ENCODE data around the gene LIPC. TPM values are rescaled to one million over a fixed set of nuclear protein-coding genes. Genes with fewer than 3 reads are reported as not detected.
A peak's percentile ranks its signal among the peaks of the same experiment; 100 is the strongest.

The LIPC gene
- polyA plus RNA-seq, 3 donors = 0.37 TPM; not detected in 2

GRCh38 chr15:58556028-58556361 lies 124.2 kb downstream of the LIPC start:
- no peak overlapping the region for H3K9ac ChIP-seq (ENCODE audit: insufficient read depth, low read length, poor library complexity, severe bottlenecking)
- no CpG with 5 or more reads among the region's 2 CpGs for WGBS (ENCODE audit: insufficient coverage)
- H3K79me2 ChIP-seq (ENCODE audit: insufficient read depth, low read length) = no peaks in the 10 kb centered on the region
- Mint-ChIP-seq H3K9me3 (peaks cover 0 to 2% (median 0%) of the 10 kb centered on the region in 7 donors), H3K27me3 (ENCODE audit: low read depth in 3 of 3) (peaks cover 1 to 10% (median 2%) of the 10 kb centered on the region in 3 donors), H3K4me3 (no peak overlapping the region), H3K27ac (no peak overlapping the region), H3K36me3 (no peaks in the 10 kb centered on the region), H3K4me1 (peaks cover 19% of the 10 kb centered on the region)
- peak overlapping the region; percentile 12 for H2AFZ ChIP-seq (ENCODE audit: insufficient read depth, low read depth, low read length, poor library complexity, severe bottlenecking)
- no peaks in the 10 kb centered on the region for H3K27me3 ChIP-seq (ENCODE audit: control insufficient read depth in 2 of 2, insufficient read depth in 2 of 2, low read length in 2 of 2)
- H3K36me3 ChIP-seq (replicated peaks in 1 of 2; ENCODE audit: control insufficient read depth in 1 of 2, insufficient read depth in 2 of 2, low read length in 2 of 2) = no peaks in the 10 kb centered on the region
- no peak overlapping the region for H3K27ac ChIP-seq (ENCODE audit: low read depth in 1 of 2, low read length in 2 of 2)
- no peak for DNase-seq
- H3K4me3 ChIP-seq (replicated peaks in 1 of 3; ENCODE audit: low read depth in 2 of 3, low read length in 3 of 3) = no peak overlapping the region
- H3K9me3 ChIP-seq (replicated peaks in 1 of 2; ENCODE audit: control insufficient read depth in 1 of 2, insufficient read depth in 1 of 2, low read length in 2 of 2) = no peaks in the 10 kb centered on the region
- intact Hi-C loops (cut with micrococcal nuclease) = no loop called here
- peaks cover 15 to 37% of the 10 kb centered on the region in 2 donors for H3K4me1 ChIP-seq (ENCODE audit: control insufficient read depth in 1 of 2, insufficient read depth in 2 of 2, low read length in 2 of 2)
- H3K4me2 ChIP-seq (replicated peaks; ENCODE audit: extremely low read depth, low read length, poor library complexity, severe bottlenecking) = peak overlapping the region; percentile 44
- no peak for TF ChIP-seq CTCF (IDR thresholded peaks at IDR 0.05)
- no peaks in the 10 kb centered on the region for H4K20me1 ChIP-seq (ENCODE audit: insufficient read depth, low read length)

- Histone ChIP-seq H3K4me3 (replicated peaks in 1 of 3; ENCODE audit: low read depth in 2 of 3, low read length in 3 of 3) (peak overlapping the region in 1 of 3 experiments; percentile 27), H4K20me1 (ENCODE audit: insufficient read depth, low read length) (no peaks in the 10 kb centered on the region), H3K9me3 (replicated peaks in 1 of 2; ENCODE audit: control insufficient read depth in 1 of 2, insufficient read depth in 1 of 2, low read length in 2 of 2) (no peaks in the 10 kb centered on the region), H3K79me2 (ENCODE audit: insufficient read depth, low read length) (no peaks in the 10 kb centered on the region), H3K4me2 (replicated peaks; ENCODE audit: extremely low read depth, low read length, poor library complexity, severe bottlenecking) (peak overlapping the region; percentile 44), H3K9ac (ENCODE audit: insufficient read depth, low read length, poor library complexity, severe bottlenecking) (no peak overlapping the region), H2AFZ (ENCODE audit: insufficient read depth, low read depth, low read length, poor library complexity, severe bottlenecking) (no peak overlapping the region), H3K36me3 (replicated peaks in 1 of 2; ENCODE audit: control insufficient read depth in 1 of 2, insufficient read depth in 2 of 2, low read length in 2 of 2) (no peaks in the 10 kb centered on the region), H3K27me3 (ENCODE audit: control insufficient read depth in 2 of 2, insufficient read depth in 2 of 2, low read length in 2 of 2) (no peaks in the 10 kb centered on the region), H3K4me1 (ENCODE audit: control insufficient read depth in 1 of 2, insufficient read depth in 2 of 2, low read length in 2 of 2) (peaks cover 12 to 32% of the 10 kb centered on the region in 2 donors), H3K27ac (ENCODE audit: low read depth in 1 of 2, low read length in 2 of 2) (no peak overlapping the region)
- Mint-ChIP-seq H3K27me3 (ENCODE audit: low read depth in 3 of 3) (peaks cover 1 to 10% (median 2%) of the 10 kb centered on the region in 3 donors), H3K4me1 (peaks cover 13% of the 10 kb centered on the region), H3K36me3 (no peaks in the 10 kb centered on the region), H3K9me3 (peaks cover 0 to 2% (median 0%) of the 10 kb centered on the region in 7 donors), H3K27ac (no peak overlapping the region), H3K4me3 (no peak overlapping the region)
- TF ChIP-seq CTCF (IDR thresholded peaks at IDR 0.05) = no peak
- intact Hi-C loops (cut with micrococcal nuclease) = no loop called here
- no CpG with 5 or more reads among the region's 3 CpGs for WGBS (ENCODE audit: insufficient coverage)
- peak in 2 of 3 donors; percentile 29 to 30 for DNase-seq
These were observed 124.8 kb downstream of the LIPC start for GRCh38 chr15:58556541-58556940.

Data from CD14-positive monocyte (primary cell).